PC-9 (cell line): Measurements from ENCODE around the gene PTGER2. TPM values are rescaled to one million over a fixed set of nuclear protein-coding genes. Genes with fewer than 3 reads are reported as not detected.

Experiments used
- BruUV-seq: library from RNA; stranded (reverse); fragments of 400-500 nt; replicated peaks from 2 replicates; lab custom pipeline; 2021; lab: Mats Ljungman, UMichigan
- CTCF ChIA-PET: fragments of 300-600 bp; sonication (Branson Sonifier 250); formaldehyde crosslinking; loops from one replicate; lab custom pipeline; 2022; ENCODE audit warnings: antibody characterized with exemption; lab: Charles Lee
- POLR2A ChIA-PET: fragments of 300-600 bp; sonication (Branson Sonifier 250); formaldehyde crosslinking; loops from one replicate; lab custom pipeline; 2022; ENCODE audit warnings: antibody characterized with exemption; ENCODE audit not compliant: unreplicated experiment; lab: Charles Lee
- DNase-seq, 2 experiments: peaks; one replicate each; pipeline versions ENCODE4 v3.0.0 to v3.0.0-alpha.2; 2015 to 2022; ENCODE audit warnings: mixed read lengths in 1 of 2
- H2AFZ ChIP-seq: fragments of 200-600 bp; sonication (generic); 2 replicates; pipeline ENCODE4 v1.8.1; 2017; ENCODE audit warnings: antibody characterized with exemption
- H3F3A ChIP-seq: fragments of 200-600 bp; sonication (generic); 2 replicates; pipeline ENCODE4 v1.8.1; 2017; ENCODE audit warnings: antibody characterized with exemption, mild to moderate bottlenecking, low read depth; ENCODE audit not compliant: insufficient read depth
- H3K27ac ChIP-seq: fragments of 200-600 bp; sonication (generic); 2 replicates; pipeline ENCODE4 v1.6.1; 2016; ENCODE audit warnings: mixed run types
- H3K27me3 ChIP-seq: fragments of 200-600 bp; sonication (generic); 2 replicates; pipeline ENCODE4 v1.6.1; 2016; ENCODE audit warnings: low read depth, mixed run types; ENCODE audit not compliant: insufficient read depth
- H3K36me3 ChIP-seq: fragments of 200-600 bp; sonication (generic); 2 replicates; pipeline ENCODE4 v1.6.1; 2016; ENCODE audit warnings: low read depth, mixed run types
- H3K4me1 ChIP-seq: fragments of 200-600 bp; sonication (generic); replicated peaks from 2 replicates; pipeline ENCODE4 v1.6.1; 2016; ENCODE audit warnings: mixed run types; ENCODE audit not compliant: insufficient read depth
- H3K4me2 ChIP-seq: fragments of 200-600 bp; sonication (generic); 2 replicates; pipeline ENCODE4 v1.6.1; 2017; ENCODE audit warnings: mixed run types
- H3K4me3 ChIP-seq: fragments of 200-600 bp; sonication (generic); 2 replicates; pipeline ENCODE4 v1.6.1; 2016; ENCODE audit warnings: mixed run types
- H3K79me2 ChIP-seq: fragments of 200-600 bp; sonication (generic); 2 replicates; pipeline ENCODE4 v1.6.1; 2017; ENCODE audit warnings: low read depth, mixed run types
- H3K9me2 ChIP-seq: fragments of 200-600 bp; sonication (generic); 2 replicates; pipeline ENCODE4 v1.8.1; 2017; ENCODE audit warnings: mild to moderate bottlenecking; ENCODE audit not compliant: insufficient read depth
- H3K9me3 ChIP-seq: fragments of 200-600 bp; sonication (generic); 2 replicates; pipeline ENCODE4 v1.8.1; 2016; ENCODE audit warnings: low read depth; ENCODE audit not compliant: insufficient read depth
- H4K20me1 ChIP-seq: fragments of 200-600 bp; sonication (generic); 2 replicates; pipeline ENCODE4 v1.8.1; 2017; ENCODE audit not compliant: insufficient read depth
- CTCF ChIP-seq: fragments of 200-600 bp; sonication (generic); conservative IDR thresholded peaks from 2 replicates; pipeline ENCODE4 v1.6.1; 2017; ENCODE audit warnings: mixed run types, antibody characterized with exemption, mild to moderate bottlenecking, moderate library complexity
- EZH2 ChIP-seq: fragments of 200-600 bp; sonication (generic); IDR thresholded peaks from 2 replicates; pipeline ENCODE4 v1.8.0; 2017; ENCODE audit warnings: antibody characterized with exemption, low read depth
- intact Hi-C: fragments of 100-400 bp; cut with micrococcal nuclease; formaldehyde crosslinking; loops from one replicate; pipeline ENCODE4 v1.10.0; 2022; ENCODE audit not compliant: unreplicated experiment
- total RNA-seq: library from RNA; stranded (reverse); gene quantifications from 2 replicates; pipeline ENCODE4 v1.2.3, GENCODE V29; 2021

Gene PTGER2
- total RNA-seq, 1 experiment from 2014 or later = 0.15 TPM

DNA sequence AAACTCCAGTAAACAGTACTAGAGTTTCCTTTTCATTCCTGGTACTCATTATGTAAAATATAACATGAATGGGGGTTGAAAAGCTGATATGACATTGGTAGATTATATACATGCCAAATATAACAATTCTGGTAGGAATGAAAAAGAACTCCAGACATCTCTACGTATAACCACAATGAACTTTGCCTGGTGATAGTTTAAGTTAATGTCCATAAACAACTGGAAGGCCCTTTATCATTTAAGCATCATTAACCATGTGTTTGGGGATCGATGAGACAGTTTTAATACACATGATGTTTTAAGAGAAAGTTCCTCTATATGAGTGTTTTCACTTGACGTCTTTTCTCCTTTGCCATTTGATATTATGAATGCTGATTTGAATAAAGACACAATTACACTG, 5.8 kb downstream of the PTGER2 start:
- POLR2A ChIA-PET = no interaction called here
- BruUV-seq = no TSS peak
- CTCF ChIA-PET = no interaction called here
- Histone ChIP-seq H3K4me2 (no peak overlapping the region), H2AFZ (0 out of 2 replicates have a peak overlapping the region, but pooled peaks have one; percentile 8), H3K9me2 (no peaks in the 10 kb centered on the region), H3K4me1 (no peaks in the 10 kb centered on the region), H3K36me3 (no peaks in the 10 kb centered on the region), H3K79me2 (no peaks in the 10 kb centered on the region), H3K4me3 (no peak overlapping the region), H4K20me1 (no peaks in the 10 kb centered on the region), H3F3A (no peaks in the 10 kb centered on the region), H3K27ac (no peak overlapping the region), H3K27me3 (no peaks in the 10 kb centered on the region), H3K9me3 (peaks cover 3% of the 10 kb centered on the region; the same call in 1 of the 2 replicates)
- no peak for TF ChIP-seq CTCF
- no peak for TF ChIP-seq EZH2
- no peak for DNase-seq
- intact Hi-C loops = no loop called here

DNA sequence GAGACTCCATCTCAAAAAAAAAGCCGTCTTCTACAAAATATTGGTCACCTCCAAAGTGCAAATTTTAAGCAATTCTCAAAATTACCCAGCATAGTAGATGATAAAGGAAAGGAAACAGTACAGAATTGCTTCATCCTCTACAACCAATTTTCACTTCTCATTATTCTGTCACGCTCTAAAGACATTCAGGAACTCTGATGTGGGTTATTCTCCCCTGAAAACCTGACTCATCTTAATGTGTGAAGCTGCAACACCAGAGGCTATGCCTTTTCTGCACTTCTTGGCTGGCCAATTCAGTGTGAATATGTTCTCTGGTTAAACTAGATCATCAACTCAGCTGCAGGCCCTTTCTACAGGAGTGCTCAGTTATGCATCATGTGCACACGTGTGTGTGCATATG, 11.0 kb downstream of the PTGER2 start:
- no peak overlapping the region for H3K27ac ChIP-seq
- no peaks in the 10 kb centered on the region for H3K4me1 ChIP-seq
- no TSS peak for BruUV-seq
- H3K4me3 ChIP-seq = no peak overlapping the region
- H3K27me3 ChIP-seq = no peaks in the 10 kb centered on the region
- intact Hi-C loops = no loop called here
- TF ChIP-seq EZH2 (no peak), CTCF (no peak)
- H4K20me1 ChIP-seq = no peaks in the 10 kb centered on the region
- ChIA-PET CTCF (no interaction called here), POLR2A (no interaction called here)
- no peaks in the 10 kb centered on the region for H3K9me2 ChIP-seq
- DNase-seq = no peak
- no peaks in the 10 kb centered on the region for H3K79me2 ChIP-seq
- no peaks in the 10 kb centered on the region for H3K36me3 ChIP-seq
- peaks cover 3% of the 10 kb centered on the region; the same call in 1 of the 2 replicates for H3K9me3 ChIP-seq
- H2AFZ ChIP-seq = no peak overlapping the region
- H3K4me2 ChIP-seq = no peak overlapping the region
- H3F3A ChIP-seq = no peaks in the 10 kb centered on the region

DNA sequence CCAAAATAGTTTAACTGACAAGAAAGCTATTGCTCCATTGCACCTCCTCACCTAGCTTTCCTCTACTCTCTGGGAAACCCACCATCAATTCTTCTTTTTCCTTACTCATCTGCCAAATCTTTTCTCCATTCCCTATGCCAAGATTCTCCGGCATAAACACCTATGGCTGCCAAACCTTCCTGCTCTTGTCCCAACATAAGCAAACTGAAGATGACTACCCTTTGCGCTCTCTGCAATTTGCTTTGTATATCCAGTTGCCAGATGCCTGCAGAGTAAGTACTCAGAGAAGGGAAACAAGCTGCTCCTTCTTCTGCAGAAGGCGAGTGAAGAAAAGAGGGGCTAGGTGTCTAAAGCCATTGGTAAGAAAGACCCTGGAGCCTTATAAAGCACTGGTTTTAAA, 11.5 kb downstream of the PTGER2 start:
- TF ChIP-seq CTCF (no peak), EZH2 (no peak)
- Histone ChIP-seq H3K27me3 (no peaks in the 10 kb centered on the region), H3K27ac (no peak overlapping the region), H3K4me1 (no peaks in the 10 kb centered on the region), H3K9me2 (no peaks in the 10 kb centered on the region), H2AFZ (no peak overlapping the region), H3K79me2 (no peaks in the 10 kb centered on the region), H3F3A (no peaks in the 10 kb centered on the region), H3K9me3 (peaks cover 3% of the 10 kb centered on the region; the same call in 1 of the 2 replicates), H3K4me3 (no peak overlapping the region), H3K36me3 (no peaks in the 10 kb centered on the region), H4K20me1 (no peaks in the 10 kb centered on the region), H3K4me2 (no peak overlapping the region)
- intact Hi-C loops = no loop called here
- POLR2A ChIA-PET = no interaction called here
- DNase-seq = no peak
- BruUV-seq = no TSS peak
- CTCF ChIA-PET = no interaction called here
